Endothelial cell (in vitro differentiated cells): ENCODE results near the gene UQCC5. TPM values are rescaled to one million over a fixed set of nuclear protein-coding genes. Genes with fewer than 3 reads are reported as not detected.

Source experiments
- DNase-seq: peaks from one replicate; pipeline ENCODE4 v3.0.0; 2021; ENCODE audit warnings: low spot score
- H3K27ac Mint-ChIP-seq: one replicate; pipeline ENCODE4 v1.8.0; 2021; ENCODE audit warnings: mixed read lengths, inconsistent platforms; ENCODE audit not compliant: unreplicated experiment
- H3K27me3 Mint-ChIP-seq: one replicate; pipeline ENCODE4 v1.8.0; 2021; ENCODE audit warnings: mild to moderate bottlenecking, moderate library complexity, mixed read lengths, inconsistent platforms; ENCODE audit not compliant: unreplicated experiment
- H3K36me3 Mint-ChIP-seq: one replicate; pipeline ENCODE4 v1.8.0; 2021; ENCODE audit warnings: mild to moderate bottlenecking, low read depth, mixed read lengths, inconsistent platforms; ENCODE audit not compliant: unreplicated experiment
- H3K4me1 Mint-ChIP-seq: one replicate; pipeline ENCODE4 v1.8.0; 2021; ENCODE audit warnings: mild to moderate bottlenecking, mixed read lengths, inconsistent platforms; ENCODE audit not compliant: unreplicated experiment
- H3K4me3 Mint-ChIP-seq: one replicate; pipeline ENCODE4 v1.8.0; 2021; ENCODE audit warnings: mild to moderate bottlenecking, mixed read lengths, inconsistent platforms; ENCODE audit not compliant: unreplicated experiment
- H3K9me3 Mint-ChIP-seq: one replicate; pipeline ENCODE4 v1.8.0; 2021; ENCODE audit warnings: mixed read lengths, inconsistent platforms; ENCODE audit not compliant: unreplicated experiment
- CTCF ChIP-seq: fragments of 200-600 bp; sonication (generic); IDR thresholded peaks from one replicate; pipeline ENCODE4 v1.5.0; 2021; ENCODE audit warnings: antibody characterized with exemption; ENCODE audit not compliant: unreplicated experiment
- total RNA-seq: library from RNA; stranded (reverse); fragmentation: NEBNext Ultra II Directional; extraction: Animal tissue kit (Norgen Biotek cat#: 25700); gene quantifications from one replicate; pipeline ENCODE4 v1.2.1, GENCODE V29; 2021; ENCODE audit not compliant: unreplicated experiment

The UQCC5 gene
- total RNA-seq, 1 donor from 2014 or later = 13.3 TPM

DNA sequence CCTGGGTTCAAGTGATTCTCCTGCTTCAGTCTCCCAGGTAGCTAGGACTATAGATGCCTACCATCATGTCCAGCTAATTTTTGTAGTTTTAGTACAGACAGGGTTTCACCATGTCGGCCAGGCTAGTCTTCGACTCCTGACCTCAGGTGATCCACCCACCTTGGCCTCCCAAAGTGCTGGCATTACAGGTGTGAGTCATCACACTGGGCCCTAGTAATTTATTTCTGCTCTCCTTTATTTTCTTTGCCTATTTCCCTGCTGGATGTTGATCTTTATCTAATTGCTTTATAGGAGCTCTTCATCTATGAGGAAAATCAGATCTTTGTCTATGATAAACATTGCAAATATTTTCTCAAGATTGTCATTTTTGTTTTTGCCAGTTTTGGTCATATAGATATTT, 31.7 kb downstream of the UQCC5 start:
- DNase-seq = no peak
- no peaks in the 10 kb centered on the region for H3K27me3 Mint-ChIP-seq
- no peaks in the 10 kb centered on the region for H3K9me3 Mint-ChIP-seq
- H3K36me3 Mint-ChIP-seq = peaks cover 16% of the 10 kb centered on the region
- no peak overlapping the region for H3K27ac Mint-ChIP-seq
- no peak for TF ChIP-seq CTCF
- peak overlapping the region; percentile 9 for H3K4me3 Mint-ChIP-seq
- no peaks in the 10 kb centered on the region for H3K4me1 Mint-ChIP-seq

DNA sequence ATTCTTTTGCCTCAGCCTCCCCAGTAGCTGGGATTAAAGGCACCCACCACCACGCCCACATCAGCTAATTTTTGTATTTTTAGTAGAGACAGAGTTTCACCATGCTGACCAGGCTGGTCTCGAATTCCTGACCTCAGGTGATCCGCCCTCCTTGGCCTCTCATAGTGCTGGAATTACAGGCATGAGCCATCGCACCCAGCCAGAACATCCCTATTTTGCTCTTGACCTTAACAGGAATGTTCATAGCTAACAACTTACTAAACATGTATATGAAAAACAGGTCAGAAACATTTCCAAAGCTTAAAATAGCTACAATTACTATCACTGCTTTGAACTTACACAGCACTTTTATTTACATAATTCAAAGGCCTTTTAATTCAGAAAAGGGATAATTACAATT, 33.7 kb downstream of the UQCC5 start:
- Mint-ChIP-seq H3K9me3 (no peaks in the 10 kb centered on the region), H3K4me1 (no peaks in the 10 kb centered on the region), H3K4me3 (no peak overlapping the region), H3K36me3 (peaks cover 19% of the 10 kb centered on the region), H3K27me3 (no peaks in the 10 kb centered on the region), H3K27ac (no peak overlapping the region)
- TF ChIP-seq CTCF = no peak
- DNase-seq = no peak

DNA sequence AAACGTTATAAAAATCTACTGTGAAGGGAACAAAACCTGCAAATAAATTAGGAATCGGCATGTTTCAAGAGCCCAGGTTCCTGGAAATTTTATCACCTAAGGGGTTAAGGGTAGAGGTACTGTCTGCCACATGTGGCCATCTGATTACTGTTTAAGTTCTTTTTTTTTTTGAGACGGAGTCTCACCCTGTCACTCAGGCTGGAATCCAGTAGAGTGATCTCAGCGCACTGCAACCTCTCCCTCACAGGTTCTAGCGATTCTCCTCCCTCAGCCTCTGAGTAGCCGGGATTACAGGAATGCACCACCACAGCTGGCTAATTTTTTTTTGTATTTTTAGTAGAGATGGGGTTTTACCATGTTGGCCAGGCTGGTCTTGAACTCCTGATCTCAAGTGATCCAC, 35.8 kb downstream of the UQCC5 start:
- H3K36me3 Mint-ChIP-seq = peaks cover 18% of the 10 kb centered on the region
- no peak for TF ChIP-seq CTCF
- DNase-seq = no peak
- no peaks in the 10 kb centered on the region for H3K9me3 Mint-ChIP-seq
- H3K27ac Mint-ChIP-seq = no peak overlapping the region
- no peak overlapping the region for H3K4me3 Mint-ChIP-seq
- no peaks in the 10 kb centered on the region for H3K27me3 Mint-ChIP-seq
- H3K4me1 Mint-ChIP-seq = no peaks in the 10 kb centered on the region

GRCh38 chr3:52574056-52574965, 37.9 kb downstream of the UQCC5 start:
- TF ChIP-seq CTCF = no peak
- no peaks in the 10 kb centered on the region for H3K27me3 Mint-ChIP-seq
- no peaks in the 10 kb centered on the region for H3K4me1 Mint-ChIP-seq
- H3K9me3 Mint-ChIP-seq = no peaks in the 10 kb centered on the region
- peaks cover 27% of the 10 kb centered on the region for H3K36me3 Mint-ChIP-seq
- H3K27ac Mint-ChIP-seq = no peak overlapping the region
- no peak overlapping the region for H3K4me3 Mint-ChIP-seq
- no peak for DNase-seq

Other genes with a start within 250 kb of the UQCC5 start
- gene GLYCTK, start 248.8 kb upstream of the UQCC5 start, total RNA-seq = 22.4 TPM
- gene DNAH1, start 220.3 kb upstream of the UQCC5 start, total RNA-seq = 3.3 TPM
- gene BAP1, start 126.6 kb upstream of the UQCC5 start, total RNA-seq = 118 TPM
- gene PHF7, start 125.9 kb upstream of the UQCC5 start, total RNA-seq = 15.9 TPM
- gene SEMA3G, start 91.5 kb upstream of the UQCC5 start, total RNA-seq = 175 TPM
- gene TNNC1, start 82.6 kb upstream of the UQCC5 start, total RNA-seq = 0.67 TPM
- 261 TPM for gene NISCH, start 81.0 kb upstream of the UQCC5 start, total RNA-seq
- gene STAB1, start 41.3 kb upstream of the UQCC5 start, total RNA-seq = 866 TPM
- gene NT5DC2, start 2.7 kb upstream of the UQCC5 start, total RNA-seq = 252 TPM
- gene PBRM1, start 149.3 kb downstream of the UQCC5 start, total RNA-seq = 68.7 TPM
- 50.0 TPM for gene GNL3, start 149.4 kb downstream of the UQCC5 start, total RNA-seq
- 54.7 TPM for gene GLT8D1, start 169.2 kb downstream of the UQCC5 start, total RNA-seq
- gene SPCS1, start 169.5 kb downstream of the UQCC5 start, total RNA-seq = 83.9 TPM
- 16.9 TPM for gene NEK4, start 234.3 kb downstream of the UQCC5 start, total RNA-seq
- gene ITIH1, start 241.0 kb downstream of the UQCC5 start, total RNA-seq = not detected